GM15510 (cell line): ENCODE data around the gene PLXNA2.

Experiments
- POLR2A ChIP-seq: IDR thresholded peaks from 3 replicates; pipeline ENCODE4 v1.6.1; 2011; ENCODE audit warnings: borderline replicate concordance; ENCODE audit not compliant: insufficient read length; ENCODE audit errors: extremely low read depth

Gene PLXNA2

GRCh38 chr1:208084764-208085163, 159.4 kb downstream of the PLXNA2 start:
- no peak for TF ChIP-seq POLR2A

GRCh38 chr1:208084220-208084619, 160.0 kb downstream of the PLXNA2 start:
- TF ChIP-seq POLR2A: no peak

DNA sequence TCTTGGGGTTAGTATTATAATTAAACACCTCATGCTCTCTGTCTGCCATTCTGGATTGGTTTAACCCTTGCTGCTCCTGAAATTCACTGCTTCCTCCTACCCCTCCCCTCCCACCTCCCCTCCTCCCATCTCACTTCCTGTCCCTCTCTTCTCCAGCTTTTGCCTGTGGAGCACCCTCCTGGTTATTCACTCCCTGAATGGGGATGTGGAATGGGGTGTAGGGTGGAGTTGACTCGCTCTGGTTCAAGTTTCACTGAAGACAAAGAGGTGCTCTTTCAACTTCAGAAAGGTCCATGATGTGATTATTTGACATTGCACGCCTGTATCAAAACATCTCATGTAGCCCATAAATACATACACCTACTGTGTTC, 160.5 kb downstream of the PLXNA2 start:
- TF ChIP-seq POLR2A: no peak

DNA sequence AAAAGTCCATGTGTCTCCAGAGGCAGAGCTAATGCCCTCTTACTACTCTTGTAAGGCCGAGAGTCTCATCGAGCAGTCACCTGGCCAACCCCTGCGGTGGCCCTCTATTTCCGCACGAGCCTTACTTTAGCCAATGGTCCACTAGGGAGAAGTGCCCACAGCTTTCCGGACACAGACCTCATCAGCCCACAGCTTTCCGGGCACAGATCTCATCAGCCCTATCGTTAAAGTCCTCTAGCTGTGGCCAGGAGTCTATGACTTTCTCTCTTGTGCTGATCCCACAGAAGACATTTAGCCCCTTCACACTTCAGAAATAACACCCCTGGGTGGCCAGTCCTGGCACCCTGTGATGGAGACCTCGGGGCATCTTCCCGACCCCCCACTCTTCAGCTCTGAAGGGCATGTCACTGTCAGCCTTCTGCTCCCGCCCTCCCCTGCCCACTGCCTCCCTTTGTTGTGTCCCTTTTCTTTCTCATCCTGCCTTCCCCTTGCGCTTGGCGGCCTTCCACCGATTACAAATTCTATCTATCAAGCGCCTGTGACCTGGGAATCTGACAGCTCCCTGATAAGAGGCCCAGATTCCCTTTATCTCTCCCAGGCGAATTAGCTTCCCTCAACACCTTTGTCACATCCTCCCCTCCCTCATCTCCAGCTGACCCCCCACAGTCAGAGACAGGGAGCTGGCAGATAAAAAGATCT, 161.0 kb downstream of the PLXNA2 start:
- TF ChIP-seq POLR2A: no peak

DNA sequence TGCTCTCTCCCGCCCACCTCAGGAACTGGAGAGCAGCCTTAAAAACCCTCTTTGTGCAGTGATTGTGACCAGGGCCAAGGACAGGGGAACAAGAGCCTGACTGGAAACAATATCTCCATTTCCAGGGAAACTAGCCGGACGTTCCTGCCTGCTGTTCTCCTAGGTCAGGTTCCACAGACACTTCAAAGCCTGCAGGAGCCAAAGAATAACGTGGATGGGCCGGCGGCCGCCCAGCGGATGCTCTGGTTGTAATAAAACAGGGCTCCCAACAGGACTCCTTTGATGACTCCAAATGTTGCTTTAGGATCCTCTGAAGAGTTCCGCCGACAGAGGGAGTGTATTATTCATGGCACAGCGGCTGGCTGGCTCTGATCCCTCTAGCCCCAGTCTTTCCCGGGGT, 162.2 kb downstream of the PLXNA2 start:
- no peak for TF ChIP-seq POLR2A

- TF ChIP-seq POLR2A: no peak
Observed at GRCh38 chr1:208080396-208081286, 163.5 kb downstream of the PLXNA2 start.

- no peak for TF ChIP-seq POLR2A
Observed at GRCh38 chr1:208079161-208079560, 165.0 kb downstream of the PLXNA2 start.

GRCh38 chr1:208078752-208079151, 165.4 kb downstream of the PLXNA2 start:
- TF ChIP-seq POLR2A: no peak

DNA sequence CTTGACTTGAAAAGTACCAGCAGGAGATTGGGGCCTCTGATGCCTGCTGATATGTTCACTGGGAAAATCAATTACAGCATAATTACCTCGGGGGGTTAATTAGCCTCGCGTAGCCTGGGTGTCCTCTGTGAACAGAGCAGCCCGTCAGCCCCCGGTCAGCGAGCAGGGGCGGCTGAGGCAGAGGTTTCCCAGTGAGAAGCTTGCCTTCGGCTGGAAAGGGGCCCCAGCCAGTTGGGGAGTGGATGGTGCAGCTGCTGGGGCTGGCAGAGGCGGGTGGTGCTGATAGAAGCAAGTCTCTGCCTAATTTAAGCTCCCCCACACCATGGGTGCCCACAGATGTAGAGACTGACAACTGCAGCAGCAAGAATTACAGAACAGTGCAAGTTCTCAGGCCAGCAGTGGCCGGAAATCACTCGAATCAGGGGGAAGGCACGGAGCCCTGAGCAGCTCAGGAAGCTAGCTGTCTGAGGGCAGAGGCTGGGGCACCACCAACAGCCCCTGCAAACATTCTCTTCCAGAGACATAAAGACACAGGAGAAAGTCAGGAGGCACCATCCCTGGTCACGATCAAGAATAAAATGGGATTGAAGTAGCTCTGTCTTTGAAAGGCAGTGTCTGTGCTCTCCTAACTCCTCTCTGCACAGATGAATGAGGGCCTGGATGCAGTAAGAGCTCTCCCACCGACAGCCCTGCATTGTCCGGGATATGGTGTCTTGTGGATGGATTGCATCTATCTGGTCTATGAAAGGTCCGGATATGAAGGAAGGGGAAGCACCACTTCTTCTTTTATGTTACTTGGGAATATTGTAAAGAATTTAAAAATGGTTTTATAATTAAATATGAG, 166.7 kb downstream of the PLXNA2 start:
- TF ChIP-seq POLR2A: no peak

DNA sequence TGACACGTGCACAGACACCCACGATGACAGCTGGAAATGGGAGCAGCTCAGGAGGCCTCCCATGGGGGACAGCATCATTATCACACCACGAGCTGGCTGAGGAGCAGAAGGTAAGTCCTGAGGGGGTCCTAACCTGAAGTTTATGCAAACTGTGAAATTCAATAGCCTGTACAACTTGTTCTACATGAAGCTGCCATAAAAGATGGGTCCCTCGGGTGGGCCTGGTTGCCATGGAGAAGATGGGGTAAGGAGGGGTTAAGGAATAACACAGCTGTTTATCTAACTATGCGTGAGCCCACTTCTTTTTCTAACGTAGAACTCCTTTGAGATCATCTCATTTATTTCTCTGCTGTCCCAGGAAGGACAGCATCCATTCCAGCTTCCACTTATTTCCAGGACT, 169.8 kb downstream of the PLXNA2 start:
- TF ChIP-seq POLR2A: no peak

DNA sequence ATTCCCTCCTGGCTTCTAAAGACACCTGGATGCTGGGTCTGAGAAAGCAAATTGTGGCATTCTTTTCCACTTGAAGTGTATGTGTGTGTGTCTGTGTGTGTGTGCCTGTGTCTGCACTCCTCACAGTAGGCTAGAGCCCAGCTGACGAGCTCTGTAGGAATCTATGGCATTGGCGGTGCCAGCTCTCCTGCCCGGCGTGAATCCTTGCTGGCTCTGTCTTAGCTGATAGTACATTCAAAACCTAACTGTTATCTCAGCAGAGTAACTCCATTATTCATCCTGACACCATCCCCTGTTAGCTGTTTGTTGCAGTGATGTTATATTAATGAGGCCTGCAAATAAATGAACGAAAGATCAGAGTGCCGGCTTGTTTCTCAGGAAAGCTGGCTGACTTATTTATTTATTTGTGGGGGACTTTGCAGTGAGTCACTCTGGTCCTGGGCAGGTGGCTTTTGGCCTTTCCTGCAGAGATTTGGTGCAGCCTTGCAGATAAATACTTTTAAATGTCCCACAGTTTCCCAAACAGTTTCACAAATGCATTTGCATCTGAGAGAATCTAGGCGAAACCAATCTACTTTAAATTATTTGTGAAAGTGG, 172.7 kb downstream of the PLXNA2 start:
- no peak for TF ChIP-seq POLR2A

- TF ChIP-seq POLR2A: no peak
Observed at GRCh38 chr1:208069908-208070307, 174.3 kb downstream of the PLXNA2 start.

GRCh38 chr1:208069317-208069716, 174.9 kb downstream of the PLXNA2 start:
- no peak for TF ChIP-seq POLR2A

DNA sequence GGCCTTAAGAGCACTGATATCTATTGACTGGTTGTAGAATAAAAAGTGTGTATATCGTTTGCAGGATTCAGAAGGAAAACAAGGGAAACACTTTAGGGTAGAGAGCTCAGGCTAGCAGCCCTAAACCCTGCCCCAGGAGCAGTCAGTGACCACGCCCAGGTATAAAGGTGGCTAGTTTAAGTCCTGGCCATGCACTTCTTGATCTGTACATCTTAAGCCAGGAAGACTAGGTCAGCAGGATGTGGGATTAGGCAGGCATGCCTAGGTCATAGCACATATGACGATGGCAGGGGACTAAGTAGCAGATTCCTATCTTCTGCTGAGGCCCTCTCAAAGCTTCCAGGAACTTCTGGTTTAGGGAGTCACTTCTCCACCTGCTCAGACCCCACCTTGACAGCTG, 175.3 kb downstream of the PLXNA2 start:
- no peak for TF ChIP-seq POLR2A

GRCh38 chr1:208068407-208068806, 175.8 kb downstream of the PLXNA2 start:
- no peak for TF ChIP-seq POLR2A

GRCh38 chr1:208066583-208066982, 177.6 kb downstream of the PLXNA2 start:
- no peak for TF ChIP-seq POLR2A

DNA sequence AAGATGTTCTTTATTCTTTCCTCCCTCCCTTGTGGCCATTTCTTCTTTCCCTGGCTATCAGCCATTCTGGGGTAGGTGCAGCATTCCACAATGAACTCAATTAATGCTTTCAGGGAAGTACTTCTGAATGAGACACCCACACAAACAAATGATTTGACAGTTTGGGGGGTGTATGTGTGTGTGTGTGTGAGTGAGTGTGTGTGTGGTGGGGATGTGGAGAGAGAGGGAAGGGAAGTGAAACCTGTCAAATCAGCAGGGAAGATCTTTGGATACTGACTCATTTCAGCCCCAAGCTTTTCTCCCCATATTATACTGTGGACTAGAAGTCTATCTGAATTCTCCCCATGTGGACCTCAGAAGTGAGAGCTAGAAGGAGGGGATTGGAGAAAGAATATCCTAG, 178.3 kb downstream of the PLXNA2 start:
- no peak for TF ChIP-seq POLR2A
